ES-I3 (cell line): ENCODE data around the gene PARD3.

Experiments
- H3K36me3 ChIP-seq: 2 replicates; pipeline ENCODE4 v1.6.1; 2013; ENCODE audit warnings: mild to moderate bottlenecking, low read length, control low read depth, moderate library complexity; ENCODE audit not compliant: insufficient read depth
- H3K4me1 ChIP-seq: 2 replicates; pipeline ENCODE4 v1.6.1; 2013; ENCODE audit warnings: mild to moderate bottlenecking, control low read depth, low read length; ENCODE audit not compliant: insufficient read depth
- H3K9ac ChIP-seq: 2 replicates; pipeline ENCODE4 v1.6.1; 2013; ENCODE audit warnings: low read depth, mild to moderate bottlenecking, low read length, moderate library complexity
- H3K9me3 ChIP-seq: 2 replicates; pipeline ENCODE4 v1.6.1; 2013; ENCODE audit warnings: mild to moderate bottlenecking, low read length, moderate library complexity; ENCODE audit not compliant: control insufficient read depth, insufficient read depth

Gene PARD3

GRCh38 chr10:34523017-34523767 is 291.9 kb downstream of the PARD3 start:
- H3K36me3 ChIP-seq: no peaks in the 10 kb centered on the region
- H3K4me1 ChIP-seq: peaks cover 27% of the 10 kb centered on the region
- no peak overlapping the region for H3K9ac ChIP-seq
- no peaks in the 10 kb centered on the region for H3K9me3 ChIP-seq

DNA sequence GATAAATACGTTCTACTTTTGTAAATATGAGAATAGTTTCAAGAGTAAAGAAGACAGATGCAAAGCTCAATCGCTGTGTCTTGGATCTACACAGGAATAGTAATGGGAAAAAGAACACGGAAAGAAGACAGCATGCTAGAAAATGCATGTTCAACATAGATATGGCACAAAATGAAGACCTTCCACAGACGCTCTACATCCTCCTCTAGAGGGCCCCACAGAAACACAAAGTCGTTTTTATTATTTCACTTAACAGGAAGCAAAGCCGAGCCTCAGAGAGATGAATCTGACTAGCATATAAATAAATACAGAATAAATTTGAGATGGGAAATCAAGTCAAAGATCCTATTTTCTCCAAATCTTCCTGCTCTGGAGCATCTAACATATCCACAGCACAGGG is 292.6 kb downstream of the PARD3 start:
- no peak overlapping the region for H3K9ac ChIP-seq
- no peaks in the 10 kb centered on the region for H3K9me3 ChIP-seq
- H3K36me3 ChIP-seq: no peaks in the 10 kb centered on the region
- peaks cover 21% of the 10 kb centered on the region for H3K4me1 ChIP-seq

DNA sequence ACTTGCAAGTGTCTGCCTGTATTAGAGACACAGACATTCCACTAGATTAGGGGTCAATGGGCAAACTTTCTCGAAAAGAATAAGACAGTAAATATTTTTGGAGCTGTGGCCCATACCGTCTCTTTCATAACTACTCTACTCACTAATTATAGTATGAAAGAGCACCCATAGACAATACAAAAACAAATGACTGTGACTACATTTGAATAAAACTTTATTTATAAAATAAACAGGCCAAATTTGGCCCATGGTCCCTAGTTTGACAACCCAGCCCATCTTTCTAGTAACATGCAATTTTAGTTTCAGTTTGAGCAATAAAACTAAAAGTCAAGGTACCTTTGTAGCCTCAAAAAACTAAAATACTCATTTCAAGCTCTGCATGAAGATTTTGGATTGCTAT is 294.6 kb downstream of the PARD3 start:
- H3K4me1 ChIP-seq: peaks cover 7% of the 10 kb centered on the region; the same call in 1 of the 2 replicates
- no peaks in the 10 kb centered on the region for H3K9me3 ChIP-seq
- H3K9ac ChIP-seq: no peak overlapping the region
- H3K36me3 ChIP-seq: no peaks in the 10 kb centered on the region

DNA sequence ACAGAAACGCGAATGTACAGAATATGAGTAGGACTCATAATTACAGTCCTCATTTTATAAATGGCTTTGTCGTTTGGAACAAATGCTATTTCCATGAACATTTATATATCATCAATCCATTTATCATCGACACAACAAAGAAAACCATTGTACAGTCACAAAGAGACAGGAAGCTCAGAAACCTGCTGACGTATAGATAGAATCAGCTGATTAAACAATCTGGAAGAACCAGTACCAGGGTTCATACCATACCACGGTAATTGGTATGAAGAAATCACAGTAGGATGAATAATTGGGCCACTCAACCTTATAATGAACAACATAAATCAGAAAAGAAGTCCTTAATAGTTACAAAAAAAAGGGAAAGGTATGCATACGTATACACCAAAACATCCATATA is 295.0 kb downstream of the PARD3 start:
- H3K4me1 ChIP-seq: peaks cover 7% of the 10 kb centered on the region; the same call in 1 of the 2 replicates

GRCh38 chr10:34514290-34514689 is 300.8 kb downstream of the PARD3 start:
- Histone ChIP-seq H3K9me3 (no peaks in the 10 kb centered on the region), H3K9ac (no peak overlapping the region), H3K36me3 (no peaks in the 10 kb centered on the region), H3K4me1 (no peaks in the 10 kb centered on the region)

More for the DNA sequence above, 295.0 kb downstream of the PARD3 start:
- Histone ChIP-seq H3K36me3 (no peaks in the 10 kb centered on the region), H3K9ac (no peak overlapping the region), H3K9me3 (no peaks in the 10 kb centered on the region)

DNA sequence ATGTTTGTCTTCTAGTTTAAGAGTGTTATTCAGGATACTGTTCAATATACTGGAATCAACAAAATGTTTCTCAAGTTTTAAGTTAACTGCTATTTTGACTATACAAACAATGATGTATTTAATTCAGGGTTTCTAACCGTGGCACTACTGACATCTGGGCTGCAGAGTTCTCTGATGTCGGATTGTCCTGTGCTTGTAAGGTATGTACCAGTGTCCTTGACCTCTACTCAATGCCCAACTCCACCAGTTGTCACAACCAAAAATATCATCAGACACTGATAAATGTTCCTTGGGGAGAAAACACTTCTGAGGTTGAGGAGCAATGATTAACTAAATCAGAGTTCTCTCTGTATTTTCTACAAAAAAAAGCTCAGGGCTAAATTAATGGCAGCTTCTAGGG is 301.5 kb downstream of the PARD3 start:
- no peaks in the 10 kb centered on the region for H3K4me1 ChIP-seq
- H3K9me3 ChIP-seq: no peaks in the 10 kb centered on the region
- no peaks in the 10 kb centered on the region for H3K36me3 ChIP-seq
- no peak overlapping the region for H3K9ac ChIP-seq

DNA sequence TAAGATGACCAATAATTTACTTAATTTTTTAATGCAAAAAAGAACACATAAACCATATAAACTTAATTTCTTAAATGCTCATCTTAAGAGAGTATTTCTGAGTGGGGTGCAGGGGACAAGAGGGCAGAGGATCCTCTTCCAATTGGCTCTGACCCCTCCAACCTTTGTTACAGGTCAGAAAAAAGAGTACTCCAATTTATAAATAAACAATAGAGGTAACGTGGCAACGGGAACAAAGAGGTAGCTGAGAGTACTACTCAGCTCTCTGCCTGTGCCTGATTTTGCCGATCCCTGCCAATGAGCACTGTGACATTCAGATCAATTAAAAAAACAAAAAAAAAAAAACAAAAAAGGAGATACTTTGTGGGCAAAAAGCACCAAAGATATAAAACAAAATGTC is 307.9 kb downstream of the PARD3 start:
- H3K4me1 ChIP-seq: peaks cover 26% of the 10 kb centered on the region
- no peaks in the 10 kb centered on the region for H3K36me3 ChIP-seq
- no peak overlapping the region for H3K9ac ChIP-seq
- H3K9me3 ChIP-seq: no peaks in the 10 kb centered on the region

- H3K9me3 ChIP-seq: no peaks in the 10 kb centered on the region
- no peak overlapping the region for H3K9ac ChIP-seq
- H3K36me3 ChIP-seq: no peaks in the 10 kb centered on the region
- peaks cover 26% of the 10 kb centered on the region for H3K4me1 ChIP-seq
These were observed 308.3 kb downstream of the PARD3 start for GRCh38 chr10:34506786-34507185.

GRCh38 chr10:34505338-34505737 is 309.8 kb downstream of the PARD3 start:
- Histone ChIP-seq H3K4me1 (peaks cover 26% of the 10 kb centered on the region), H3K9ac (no peak overlapping the region), H3K9me3 (no peaks in the 10 kb centered on the region)

DNA sequence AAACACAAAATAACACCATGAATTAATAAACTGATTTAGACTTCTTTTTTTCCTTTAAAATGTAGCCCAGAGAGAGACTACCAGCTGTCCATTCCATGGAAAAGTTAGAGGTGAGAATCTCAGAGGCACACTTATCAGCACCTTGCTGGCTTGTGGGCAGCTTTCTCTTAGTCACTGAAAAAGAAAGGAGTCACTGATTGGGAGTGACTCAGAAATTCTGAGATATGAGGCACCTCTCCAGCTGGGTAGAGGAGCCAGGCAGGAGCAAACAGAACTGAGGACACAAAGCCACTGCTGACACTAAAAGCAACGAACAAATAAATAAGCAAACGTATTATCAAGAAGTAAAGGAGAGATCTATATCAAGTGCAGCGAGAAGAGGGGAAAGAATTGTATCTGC is 310.6 kb downstream of the PARD3 start:
- Histone ChIP-seq H3K4me1 (peaks cover 26% of the 10 kb centered on the region), H3K36me3 (no peaks in the 10 kb centered on the region), H3K9ac (no peak overlapping the region), H3K9me3 (no peaks in the 10 kb centered on the region)

More at GRCh38 chr10:34505338-34505737, 309.8 kb downstream of the PARD3 start:
- H3K36me3 ChIP-seq: no peaks in the 10 kb centered on the region

DNA sequence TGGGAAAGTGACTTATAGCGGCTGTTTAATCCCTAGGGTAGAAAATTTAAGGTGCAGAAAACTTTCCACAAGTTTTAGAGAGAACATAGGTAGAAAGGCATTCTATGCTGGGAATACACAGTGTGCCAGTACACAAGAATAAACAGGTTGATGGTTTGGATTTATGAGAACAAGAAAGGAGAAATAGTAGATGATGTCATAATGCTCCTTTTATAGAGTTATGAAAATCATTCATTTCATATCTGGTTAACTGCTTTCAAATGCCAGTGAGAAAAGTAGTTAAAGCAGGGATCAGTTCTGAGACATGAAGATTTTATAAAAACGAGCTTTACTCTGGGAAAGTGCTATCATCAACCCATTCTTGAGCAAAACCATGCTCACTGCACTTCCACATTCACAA is 311.4 kb downstream of the PARD3 start:
- H3K4me1 ChIP-seq: peaks cover 26% of the 10 kb centered on the region
- no peak overlapping the region for H3K9ac ChIP-seq

GRCh38 chr10:34499612-34500279 is 315.4 kb downstream of the PARD3 start:
- peaks cover 1% of the 10 kb centered on the region; the same call in 1 of the 2 replicates for H3K4me1 ChIP-seq
- H3K9ac ChIP-seq: no peak overlapping the region
- H3K9me3 ChIP-seq: no peaks in the 10 kb centered on the region
- H3K36me3 ChIP-seq: no peaks in the 10 kb centered on the region

More for the DNA sequence above, 311.4 kb downstream of the PARD3 start:
- no peaks in the 10 kb centered on the region for H3K9me3 ChIP-seq
- H3K36me3 ChIP-seq: no peaks in the 10 kb centered on the region

- H3K9ac ChIP-seq: no peak overlapping the region
- no peaks in the 10 kb centered on the region for H3K36me3 ChIP-seq
- H3K4me1 ChIP-seq: 0 out of 2 replicates have a peak, but pooled peaks cover 6% of the 10 kb centered on the region
- H3K9me3 ChIP-seq: no peaks in the 10 kb centered on the region; the same call in 1 of the 2 replicates
These were observed 316.3 kb downstream of the PARD3 start for GRCh38 chr10:34498821-34499220.

- H3K4me1 ChIP-seq: 0 out of 2 replicates have a peak, but pooled peaks cover 6% of the 10 kb centered on the region
- no peak overlapping the region for H3K9ac ChIP-seq
- H3K9me3 ChIP-seq: no peaks in the 10 kb centered on the region; the same call in 1 of the 2 replicates
- no peaks in the 10 kb centered on the region for H3K36me3 ChIP-seq
These were observed 319.2 kb downstream of the PARD3 start for GRCh38 chr10:34495938-34496337.

- no peak overlapping the region for H3K9ac ChIP-seq
- 0 out of 2 replicates have a peak, but pooled peaks cover 6% of the 10 kb centered on the region for H3K4me1 ChIP-seq
- no peaks in the 10 kb centered on the region; the same call in 1 of the 2 replicates for H3K9me3 ChIP-seq
- no peaks in the 10 kb centered on the region for H3K36me3 ChIP-seq
These were observed 321.1 kb downstream of the PARD3 start for GRCh38 chr10:34494012-34494411.
